Activated CD8-positive, alpha-beta T cell treated with anti-CD3 and anti-CD28 coated beads for 36 hours (primary cell): Measurements from ENCODE around the gene PRDM5. TPM values are rescaled to one million over a fixed set of nuclear protein-coding genes. Genes with fewer than 3 reads are reported as not detected.
A peak's percentile ranks its signal among the peaks of the same experiment; 100 is the strongest.

Experiments
- ATAC-seq: fragments of 200-7000 bp; cut with Tn5 transposase; one replicate; pipeline ENCODE4 v1.10.0; 2021; ENCODE audit warnings: mild to moderate bottlenecking, moderate library complexity
- CTCF ChIA-PET: fragments of 350-600 bp; sonication (Branson Sonifier 250); formaldehyde crosslinking; loops from one replicate; lab custom pipeline; 2021; ENCODE audit warnings: antibody characterized with exemption; lab: Charles Lee
- POLR2A ChIA-PET: fragments of 350-600 bp; sonication (Branson Sonifier 250); formaldehyde crosslinking; loops from one replicate; lab custom pipeline; 2021; ENCODE audit warnings: antibody characterized with exemption; lab: Charles Lee
- DNase-seq: peaks from one replicate; pipeline ENCODE4 v3.0.0-alpha.2; 2020
- H3K27ac Mint-ChIP-seq: one replicate; pipeline ENCODE4 v1.8.0; 2021; ENCODE audit warnings: mild to moderate bottlenecking, mixed read lengths
- H3K27me3 Mint-ChIP-seq: one replicate; pipeline ENCODE4 v1.8.0; 2021; ENCODE audit warnings: mixed read lengths
- H3K36me3 Mint-ChIP-seq: one replicate; pipeline ENCODE4 v1.8.0; 2021; ENCODE audit warnings: low read depth, mixed read lengths
- H3K4me1 Mint-ChIP-seq: one replicate; pipeline ENCODE4 v1.8.0; 2021; ENCODE audit warnings: low read depth, mixed read lengths
- H3K4me3 Mint-ChIP-seq: one replicate; pipeline ENCODE4 v1.8.0; 2021; ENCODE audit warnings: mild to moderate bottlenecking, moderate library complexity, mixed read lengths
- H3K9me3 Mint-ChIP-seq: one replicate; pipeline ENCODE4 v1.8.0; 2021; ENCODE audit warnings: mixed read lengths
- CTCF ChIP-seq: fragments of 200-600 bp; IDR thresholded peaks from one replicate; pipeline ENCODE4 v1.8.0; 2022; ENCODE audit warnings: antibody characterized with exemption, mild to moderate bottlenecking
- intact Hi-C: fragments of 100-400 bp; cut with micrococcal nuclease; formaldehyde crosslinking; loops from one replicate; pipeline ENCODE4 v1.10.0; 2022
- total RNA-seq, 2 experiments: library from RNA; stranded (reverse); gene quantifications; one replicate each; pipeline ENCODE4 v1.2.3, GENCODE V29; 2021

PRDM5 gene
- total RNA-seq, 2 experiments from 2014 or later = 0.51 to 0.52 TPM

GRCh38 chr4:120921456-120922380 lies 808 bp downstream of the PRDM5 start:
- intact Hi-C loops = no loop called here
- Mint-ChIP-seq H3K27me3 (peaks cover 19% of the 10 kb centered on the region), H3K27ac (peak overlapping the region; percentile 82), H3K4me3 (peak overlapping the region; percentile 91), H3K9me3 (no peaks in the 10 kb centered on the region), H3K4me1 (peaks cover 23% of the 10 kb centered on the region), H3K36me3 (no peaks in the 10 kb centered on the region)
- no peak for TF ChIP-seq CTCF
- ATAC-seq (peak; percentile 56), DNase-seq (peak; percentile 55)
- POLR2A ChIA-PET = no interaction called here
- CTCF ChIA-PET = no interaction called here

- Mint-ChIP-seq H3K4me3 (no peak overlapping the region), H3K9me3 (no peaks in the 10 kb centered on the region), H3K36me3 (no peaks in the 10 kb centered on the region), H3K4me1 (peaks cover 23% of the 10 kb centered on the region), H3K27ac (no peak overlapping the region), H3K27me3 (peaks cover 20% of the 10 kb centered on the region)
- DNase-seq (no peak), ATAC-seq (no peak)
- intact Hi-C loops = no loop called here
- ChIA-PET POLR2A (interaction anchor here (0.7 kb wide), 1 partner anchor 29 kb away, joined by 3 read pairs; no protein-coding TSS in a partner anchor), CTCF (interaction anchor here (0.7 to 1.2 kb wide), 2 partner anchors 9 to 271 kb away, joined by 3 read pairs; no protein-coding TSS in a partner anchor)
- TF ChIP-seq CTCF = no peak
Measured at GRCh38 chr4:120920666-120921065, 1.9 kb downstream of the PRDM5 start.

- Mint-ChIP-seq H3K27me3 (peaks cover 20% of the 10 kb centered on the region), H3K4me1 (peaks cover 23% of the 10 kb centered on the region), H3K4me3 (no peak overlapping the region), H3K27ac (no peak overlapping the region), H3K36me3 (no peaks in the 10 kb centered on the region), H3K9me3 (no peaks in the 10 kb centered on the region)
- TF ChIP-seq CTCF = no peak
- ChIA-PET POLR2A (interaction anchor here (1.1 kb wide), 1 partner anchor 15 kb away, joined by 3 read pairs; no protein-coding TSS in a partner anchor), CTCF (interaction anchor here (0.6 to 1.8 kb wide), 7 partner anchors 10 to 107 kb away, joined by 3 to 8 read pairs (median 3); no protein-coding TSS in a partner anchor)
- ATAC-seq (peak; percentile 19), DNase-seq (no peak)
- intact Hi-C loops = no loop called here
Measured at GRCh38 chr4:120919358-120919757, 3.2 kb downstream of the PRDM5 start.

GRCh38 chr4:120918788-120919187 lies 3.7 kb downstream of the PRDM5 start:
- peaks cover 23% of the 10 kb centered on the region for H3K4me1 Mint-ChIP-seq
- DNase-seq = no peak

More at GRCh38 chr4:120918788-120919187, 3.7 kb downstream of the PRDM5 start:
- no peak for ATAC-seq
- POLR2A ChIA-PET = interaction anchor here (1.1 kb wide), 1 partner anchor 14 kb away, joined by 3 read pairs; no protein-coding TSS in a partner anchor
- H3K9me3 Mint-ChIP-seq = no peaks in the 10 kb centered on the region
- H3K4me3 Mint-ChIP-seq = no peak overlapping the region
- H3K36me3 Mint-ChIP-seq = no peaks in the 10 kb centered on the region
- CTCF ChIA-PET = interaction anchor here (0.9 to 1.8 kb wide), 8 partner anchors 9 to 131 kb away, joined by 3 to 8 read pairs (median 3); no protein-coding TSS in a partner anchor
- no peak overlapping the region for H3K27ac Mint-ChIP-seq
- H3K27me3 Mint-ChIP-seq = peaks cover 16% of the 10 kb centered on the region
- TF ChIP-seq CTCF = no peak
- intact Hi-C loops = no loop called here
